HepG2 (cell line): ENCODE data around the gene CLIP2. TPM values are rescaled to one million over a fixed set of nuclear protein-coding genes. Genes with fewer than 3 reads are reported as not detected.

ENCODE experiments used
- ATAC-seq: fragments of 200-7000 bp; cut with Tn5 transposase; 3 replicates; pipeline ENCODE4 v1.9.1; 2020; ENCODE audit warnings: mild to moderate bottlenecking, moderate library complexity
- BruUV-seq: library from RNA; stranded (reverse); fragments of 400-500 nt; replicated peaks from 2 replicates; lab custom pipeline; 2021; lab: Mats Ljungman, UMichigan
- CTCF ChIA-PET: fragments of 300-600 bp; formaldehyde crosslinking; extraction: SDS; loops from one replicate; lab custom pipeline; 2021; ENCODE audit warnings: low total read pairs, inconsistent platforms, low intra/inter-chr PET ratio; lab: Yijun Ruan, JAX
- POLR2A ChIA-PET: fragments of 350-600 bp; sonication (Branson Sonifier 250); formaldehyde crosslinking; loops from one replicate; lab custom pipeline; 2020; ENCODE audit warnings: antibody characterized with exemption, inconsistent platforms; lab: Yijun Ruan, JAX
- DNase-seq: peaks from one replicate; pipeline ENCODE4 v3.0.0-alpha.2; 2015; ENCODE audit warnings: low spot score
- FAIRE-seq: peaks from 3 replicates; lab custom pipeline; 2011; peaks lifted over from hg19 to GRCh38; lab: Jason Lieb, UNC
- H2AFZ ChIP-seq: one replicate; pipeline ENCODE4 v1.6.1; 2011; ENCODE audit warnings: low read length, inconsistent platforms
- H3K27ac ChIP-seq: fragments of 300-600 bp; 3 replicates; pipeline ENCODE4 v1.8.0; 2011; ENCODE audit warnings: mixed run types, mild to moderate bottlenecking, mixed read lengths, low read length, inconsistent platforms; ENCODE audit not compliant: insufficient read depth; ENCODE audit errors: extremely low read length
- H3K27me3 ChIP-seq, 2 experiments: fragments of 200-600 bp in 1 of 2; 2 replicates in 1 of 2; 3 replicates in 1 of 2; pipeline versions ENCODE4 v1.6.0 to v1.8.0; 2011; ENCODE audit warnings: low read length in 2 of 2, mild to moderate bottlenecking in 2 of 2, moderate library complexity in 2 of 2, inconsistent platforms in 1 of 2; ENCODE audit not compliant: insufficient read depth in 2 of 2, control insufficient read depth in 1 of 2
- H3K36me3 ChIP-seq, 2 experiments: fragments of 200-600 bp in 1 of 2; replicated peaks in 1 of 2; 2 replicates in 1 of 2; 3 replicates in 1 of 2; pipeline versions ENCODE4 v1.5.1 to v1.8.0; 2011; ENCODE audit warnings: low read length in 2 of 2, inconsistent platforms in 1 of 2; ENCODE audit not compliant: insufficient read depth in 2 of 2, control insufficient read depth in 1 of 2
- H3K4me1 ChIP-seq: 2 replicates; pipeline ENCODE4 v1.5.1; 2012; ENCODE audit warnings: low read length, inconsistent platforms; ENCODE audit not compliant: insufficient read depth
- H3K4me2 ChIP-seq: 2 replicates; pipeline ENCODE4 v1.6.0; 2011; ENCODE audit warnings: low read depth, low read length, inconsistent platforms
- H3K4me3 ChIP-seq, 3 experiments: fragments of 200-600 bp in 1 of 3; sonication (generic), shearing (Covaris generic) in 1 of 3; replicated peaks in 1 of 3; 2 replicates each; pipeline ENCODE4 v1.5.1; 2011 to 2016; ENCODE audit warnings: low read length in 3 of 3, inconsistent platforms in 2 of 3, low read depth in 2 of 3, mild to moderate bottlenecking in 2 of 3, control low read depth in 1 of 3, mixed read lengths in 1 of 3; ENCODE audit not compliant: insufficient read depth in 1 of 3
- H3K79me2 ChIP-seq: one replicate; pipeline ENCODE4 v1.6.1; 2011; ENCODE audit warnings: low read length, inconsistent platforms; ENCODE audit not compliant: insufficient read depth
- H3K9ac ChIP-seq: 2 replicates; pipeline ENCODE4 v1.6.0; 2011; ENCODE audit warnings: mild to moderate bottlenecking, low read depth, low read length, inconsistent platforms; ENCODE audit not compliant: insufficient read depth
- H3K9me3 ChIP-seq: 2 replicates; pipeline ENCODE4 v1.5.1; 2012; ENCODE audit warnings: mild to moderate bottlenecking, low read length
- H4K20me1 ChIP-seq: 2 replicates; pipeline ENCODE4 v1.6.0; 2011; ENCODE audit warnings: inconsistent platforms, mild to moderate bottlenecking, low read length, moderate library complexity; ENCODE audit not compliant: insufficient read depth
- FOXJ3 ChIP-seq: sonication (generic); formaldehyde crosslinking; IDR thresholded peaks from 2 replicates; pipeline ENCODE4 v1.4.0; 2020; ENCODE audit warnings: missing genetic modification reagents, mild to moderate bottlenecking, borderline replicate concordance
- KLF16 ChIP-seq, 2 experiments: sonication (generic) in 1 of 2; formaldehyde crosslinking in 1 of 2; IDR thresholded peaks; 2 replicates each; pipeline versions ENCODE4 v1.6.1 to v1.8.0; 2016 to 2023; ENCODE audit warnings: missing genetic modification reagents in 2 of 2, missing compliant biosample characterization in 1 of 2
- NAIF1 ChIP-seq: sonication (generic); formaldehyde crosslinking; IDR thresholded peaks from 2 replicates; pipeline ENCODE4 v1.5.0; 2020; ENCODE audit warnings: mild to moderate bottlenecking, missing genetic modification reagents, borderline replicate concordance
- PHF21A ChIP-seq: sonication (generic); formaldehyde crosslinking; IDR thresholded peaks from 2 replicates; pipeline ENCODE4 v1.5.0; 2020; ENCODE audit warnings: mild to moderate bottlenecking, missing genetic modification reagents
- SRSF4 ChIP-seq: fragments of 200-400 bp; formaldehyde crosslinking; IDR thresholded peaks from one replicate; pipeline ENCODE4 v1.6.1; 2018; ENCODE audit warnings: mild to moderate bottlenecking, low read depth, low read length, moderate library complexity; ENCODE audit not compliant: poor library complexity, severe bottlenecking
- TRAFD1 ChIP-seq: sonication (generic); formaldehyde crosslinking; IDR thresholded peaks from 2 replicates; pipeline ENCODE4 v1.5.1; 2020; ENCODE audit warnings: missing genetic modification reagents, mild to moderate bottlenecking, borderline replicate concordance
- ZBTB25 ChIP-seq: IDR thresholded peaks from 2 replicates; pipeline ENCODE4 v1.6.1; 2018; ENCODE audit warnings: missing genetic modification reagents
- ZNF101 ChIP-seq: sonication (generic); formaldehyde crosslinking; IDR thresholded peaks from 2 replicates; pipeline ENCODE4 v1.4.0; 2020; ENCODE audit warnings: mild to moderate bottlenecking, low read depth, missing genetic modification reagents, borderline replicate concordance
- ZNF20 ChIP-seq: sonication (generic); formaldehyde crosslinking; IDR thresholded peaks from 2 replicates; pipeline ENCODE4 v1.4.0; 2020; ENCODE audit warnings: mild to moderate bottlenecking, moderate library complexity, missing genetic modification reagents
- ZNF552 ChIP-seq: sonication (generic); formaldehyde crosslinking; IDR thresholded peaks from 2 replicates; pipeline ENCODE4 v1.9.0; 2022; ENCODE audit warnings: missing genetic modification reagents, mild to moderate bottlenecking, borderline replicate concordance
- ZNF839 ChIP-seq: sonication (generic); formaldehyde crosslinking; IDR thresholded peaks from 2 replicates; pipeline ENCODE4 v1.4.0; 2020; ENCODE audit warnings: missing genetic modification reagents, mild to moderate bottlenecking, borderline replicate concordance
- WGBS: methylation state at CpG from one replicate; pipeline ENCODE4 v1.1.6; 2017; ENCODE audit warnings: low lambda C conversion rate; 5-methylcytosine and 5-hydroxymethylcytosine counted together
- in situ Hi-C: cut with HindIII; loops from 2 replicates; pipeline ENCODE4 v1.10.0; 2017; ENCODE audit warnings: low pct_unique_long_range_greater_than_20kb; ENCODE audit not compliant: extremely low pct_ligation_motif_present
- intact Hi-C: fragments of 100-400 bp; cut with micrococcal nuclease; formaldehyde crosslinking; loops from one replicate; pipeline ENCODE4 v1.10.0; 2022; ENCODE audit not compliant: unreplicated experiment
- polyA plus RNA-seq, 8 experiments: library from polyadenylated mRNA; depleted of rRNA in 3 of 8; stranded (reverse) in 7 of 8; unstranded in 1 of 8; fragments of >200 nt; fragmentation: Illumina TruSeq in 4 of 8; extraction: Trizol in 4 of 8; gene quantifications; 2 replicates each; pipeline versions ENCODE4 v1.2.1 to v1.2.3, GENCODE V29; 2011 to 2016; ENCODE audit warnings: low read depth in 4 of 8, missing spikeins in 1 of 8, mixed read lengths in 1 of 8; ENCODE audit not compliant: insufficient read depth in 1 of 8
- total RNA-seq, 5 experiments: library from RNA; depleted of rRNA; stranded (reverse); fragments of >200 nt; fragmentation: Illumina TruSeq; extraction: Trizol; gene quantifications; 2 replicates each; pipeline ENCODE4 v1.2.3, GENCODE V29; 2016; ENCODE audit warnings: low read depth in 1 of 5

The CLIP2 gene
- total and polyA plus RNA-seq, 2 of the 13 experiments (the other 11 are each of a cell fraction or from before 2014, with no cell fraction given) = 6.5 to 17.4 TPM

DNA sequence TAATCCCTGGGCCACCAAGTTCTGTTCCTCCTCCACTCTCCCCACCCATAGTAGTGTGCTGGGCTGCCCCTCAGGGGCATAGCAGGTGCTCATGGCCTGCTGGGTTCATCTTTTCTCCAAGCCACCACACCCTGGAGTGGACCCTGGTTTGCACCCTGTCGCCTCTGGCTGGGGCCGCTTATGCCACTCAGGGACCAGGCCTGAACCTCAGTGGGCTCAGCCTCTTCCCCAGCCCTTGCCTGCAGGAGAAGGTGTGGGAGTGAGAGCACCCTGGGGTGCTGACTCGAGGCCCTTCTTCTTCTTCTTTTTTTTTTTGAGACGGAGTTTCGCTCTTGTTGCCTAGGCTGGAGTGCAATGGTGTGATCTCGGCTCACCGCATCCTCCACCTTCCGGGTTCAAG lies 10.2 kb downstream of the CLIP2 start:
- Histone ChIP-seq H2AFZ (no peak overlapping the region), H3K36me3 (peaks cover 0 to 3% of the 10 kb centered on the region in 2 experiments; a peak in 1 of 5 replicates), H3K4me2 (no peak overlapping the region), H3K9me3 (no peaks in the 10 kb centered on the region), H3K79me2 (peaks cover 51% of the 10 kb centered on the region), H3K27ac (no peak overlapping the region), H3K4me3 (no peak overlapping the region), H3K4me1 (peaks cover 18% of the 10 kb centered on the region), H3K27me3 (no peaks in the 10 kb centered on the region), H4K20me1 (peaks cover 12% of the 10 kb centered on the region; the same call in 1 of the 2 replicates), H3K9ac (no peak overlapping the region)
- intact Hi-C loops (no loop called here), in situ Hi-C loops (no loop called here)
- over 99% methylated on average over 7 of the region's 8 CpGs for WGBS
- ATAC-seq (no peak), DNase-seq (no peak), FAIRE-seq (no peak)
- ChIA-PET CTCF (no interaction called here), POLR2A (no interaction called here)
- BruUV-seq = no TSS peak
- TF ChIP-seq ZNF839 (CRISPR knock-in tag) (no peak), SRSF4 (no peak), ZNF552 (CRISPR knock-in tag) (no peak), FOXJ3 (CRISPR knock-in tag) (no peak), NAIF1 (no peak), TRAFD1 (CRISPR knock-in tag) (no peak), ZNF101 (no peak), ZBTB25 (CRISPR knock-in tag) (no peak), ZNF20 (no peak), PHF21A (CRISPR knock-in tag) (no peak), KLF16 (CRISPR knock-in tag; IDR thresholded peaks at IDR 0.05) (no peak)
